Inferior parietal cortex (tissue), 1 donor: Measurements from ENCODE around the gene VAV2.
"Not testable (repeated sequence)": the region's sequence is repeated elsewhere in the genome, so short reads cannot be mapped to it uniquely, and the experiment has no call there.

Experiments
- DNase-seq: peaks from one replicate; pipeline ENCODE4 v3.0.0-alpha.2; 2016; ENCODE audit errors: extremely low spot score

Gene VAV2

DNA sequence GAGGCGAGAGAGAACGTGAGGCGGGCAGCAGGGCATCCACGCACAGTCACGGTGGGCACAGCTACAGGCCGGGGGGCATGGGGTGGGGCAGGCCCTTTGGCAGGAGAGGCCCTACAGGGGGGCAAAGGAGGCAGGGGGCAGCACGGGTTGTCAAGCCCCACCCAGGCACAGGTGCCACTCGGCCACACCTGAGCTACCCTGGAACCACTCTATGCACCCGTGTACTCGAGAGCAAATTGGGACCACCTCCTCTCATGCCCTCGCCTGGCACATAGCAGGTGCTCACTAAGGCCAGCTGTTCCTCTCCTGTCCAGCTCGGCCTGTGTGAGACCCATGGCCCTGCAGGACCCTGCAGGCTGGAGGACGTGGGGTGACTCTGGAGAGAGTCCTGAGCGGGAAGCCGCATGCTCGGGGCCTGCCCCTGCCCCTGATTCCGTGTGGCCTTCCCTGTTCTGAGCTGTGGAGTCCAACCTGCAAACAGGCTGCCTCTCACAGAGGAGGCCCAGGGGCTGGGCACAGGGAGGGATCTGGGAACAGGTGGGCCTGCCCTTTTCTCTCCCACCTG is 222.5 kb downstream of the VAV2 start:
- no peak for DNase-seq

DNA sequence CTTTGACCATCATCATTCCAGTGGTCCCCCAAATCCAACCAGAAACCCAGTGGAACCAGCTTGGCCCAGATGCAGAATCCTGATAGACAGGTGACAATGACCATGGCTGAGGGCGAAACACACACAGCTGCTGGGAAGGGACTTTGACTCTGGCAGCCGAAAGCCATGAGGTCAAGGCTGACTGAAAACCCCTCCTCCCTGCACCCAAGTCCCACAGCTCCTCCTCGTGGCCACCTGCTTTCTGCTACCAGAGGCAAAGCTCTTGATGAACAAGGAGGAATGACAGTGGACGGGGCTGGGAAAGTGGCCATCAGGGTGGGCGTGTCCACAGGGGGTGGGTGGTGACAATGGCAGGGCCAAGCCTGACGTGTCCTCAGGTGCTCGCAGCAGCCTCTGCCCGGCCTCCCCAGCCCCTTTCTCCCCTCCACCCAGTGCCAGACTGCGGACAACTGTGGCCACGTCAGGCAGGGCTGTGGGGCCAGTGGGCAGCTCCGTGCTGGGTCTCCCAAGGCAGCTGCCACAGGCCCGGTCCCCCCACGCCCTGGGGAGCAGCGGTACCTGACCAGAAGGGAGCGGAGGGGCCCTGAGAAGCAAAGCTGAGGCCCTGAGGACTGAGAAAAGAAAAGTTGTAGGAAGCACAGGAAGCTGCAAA is 223.1 kb downstream of the VAV2 start:
- DNase-seq: no peak

DNA sequence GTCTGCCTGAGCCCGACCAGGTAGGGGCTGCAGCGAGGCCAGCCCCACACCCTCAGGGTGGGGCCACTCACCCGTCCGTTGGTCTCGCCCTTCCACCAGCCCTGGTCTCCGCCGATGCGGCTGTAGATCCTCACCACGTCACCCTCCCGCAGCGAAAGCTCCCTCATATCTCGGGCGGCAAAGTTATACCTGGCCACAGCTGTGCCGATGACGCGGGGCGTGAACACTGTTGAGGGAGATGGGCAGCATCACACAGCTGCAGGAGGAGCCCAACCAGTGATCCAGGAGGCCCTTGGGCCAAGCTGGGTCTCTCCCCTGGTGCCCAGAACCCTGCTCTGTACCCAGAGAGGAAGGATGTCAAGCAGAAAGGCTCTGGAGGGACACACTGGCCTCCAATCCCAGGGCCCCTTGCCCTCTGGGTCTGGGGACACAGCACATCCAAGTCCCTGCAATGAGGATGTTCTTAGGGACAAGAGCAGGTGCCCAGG is 223.7 kb downstream of the VAV2 start:
- DNase-seq: no peak

DNA sequence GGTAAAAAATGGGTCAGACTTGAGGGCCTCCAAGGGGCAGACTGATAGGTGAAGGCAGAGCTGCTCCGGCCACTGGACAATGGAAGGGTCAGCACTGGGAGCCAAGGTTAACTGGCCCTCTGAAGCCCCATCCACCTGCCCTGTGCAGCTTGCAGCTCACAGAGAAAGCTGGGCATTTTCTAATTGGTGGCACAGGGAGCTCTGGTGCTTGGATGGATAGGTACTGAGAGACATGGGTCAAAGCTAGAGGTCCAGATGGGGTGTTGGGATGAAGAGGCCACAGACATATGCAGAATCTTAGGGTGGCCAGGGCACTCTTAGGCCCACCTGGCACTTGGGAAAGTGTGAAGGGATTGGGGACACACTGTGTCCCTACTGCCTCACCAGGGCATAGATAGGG is 224.5 kb downstream of the VAV2 start:
- DNase-seq: no peak

DNA sequence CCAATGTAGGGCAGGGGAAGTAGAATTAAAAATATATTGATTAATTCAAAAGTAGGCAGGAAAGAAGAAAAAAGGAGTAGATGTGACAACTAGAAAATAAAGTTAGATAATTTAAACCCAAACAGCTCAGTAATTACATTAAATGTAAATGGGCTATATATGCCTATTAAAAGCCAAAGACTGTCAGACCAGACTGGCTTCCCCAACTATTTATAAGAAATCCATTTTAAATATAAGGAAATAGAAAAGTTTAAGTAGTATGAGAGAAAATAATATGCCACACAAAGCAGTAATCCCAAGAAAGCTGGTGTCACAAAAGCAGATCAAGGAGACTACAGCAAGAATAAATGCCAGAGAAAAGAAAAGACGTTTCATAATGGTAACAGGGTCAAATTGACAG is 225.1 kb downstream of the VAV2 start:
- no peak for DNase-seq

DNA sequence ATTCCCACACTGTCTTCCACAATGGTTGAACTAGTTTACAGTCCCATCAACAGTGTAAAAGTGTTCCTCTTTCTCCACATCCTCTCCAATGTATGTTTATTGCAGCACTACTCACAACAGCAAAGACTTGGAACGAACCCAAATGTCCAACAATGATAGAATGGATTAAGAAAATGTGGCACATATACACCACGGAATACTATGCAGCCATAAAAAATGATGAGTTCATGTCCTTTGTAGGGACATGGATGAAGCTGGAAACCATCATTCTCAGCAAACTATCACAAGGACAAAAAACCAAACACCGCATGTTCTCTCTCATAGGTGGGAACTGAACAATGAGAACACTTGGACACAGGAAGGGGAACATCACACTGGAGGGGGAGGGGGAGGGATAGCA is 225.9 kb downstream of the VAV2 start:
- not testable (repeated sequence) for DNase-seq

DNA sequence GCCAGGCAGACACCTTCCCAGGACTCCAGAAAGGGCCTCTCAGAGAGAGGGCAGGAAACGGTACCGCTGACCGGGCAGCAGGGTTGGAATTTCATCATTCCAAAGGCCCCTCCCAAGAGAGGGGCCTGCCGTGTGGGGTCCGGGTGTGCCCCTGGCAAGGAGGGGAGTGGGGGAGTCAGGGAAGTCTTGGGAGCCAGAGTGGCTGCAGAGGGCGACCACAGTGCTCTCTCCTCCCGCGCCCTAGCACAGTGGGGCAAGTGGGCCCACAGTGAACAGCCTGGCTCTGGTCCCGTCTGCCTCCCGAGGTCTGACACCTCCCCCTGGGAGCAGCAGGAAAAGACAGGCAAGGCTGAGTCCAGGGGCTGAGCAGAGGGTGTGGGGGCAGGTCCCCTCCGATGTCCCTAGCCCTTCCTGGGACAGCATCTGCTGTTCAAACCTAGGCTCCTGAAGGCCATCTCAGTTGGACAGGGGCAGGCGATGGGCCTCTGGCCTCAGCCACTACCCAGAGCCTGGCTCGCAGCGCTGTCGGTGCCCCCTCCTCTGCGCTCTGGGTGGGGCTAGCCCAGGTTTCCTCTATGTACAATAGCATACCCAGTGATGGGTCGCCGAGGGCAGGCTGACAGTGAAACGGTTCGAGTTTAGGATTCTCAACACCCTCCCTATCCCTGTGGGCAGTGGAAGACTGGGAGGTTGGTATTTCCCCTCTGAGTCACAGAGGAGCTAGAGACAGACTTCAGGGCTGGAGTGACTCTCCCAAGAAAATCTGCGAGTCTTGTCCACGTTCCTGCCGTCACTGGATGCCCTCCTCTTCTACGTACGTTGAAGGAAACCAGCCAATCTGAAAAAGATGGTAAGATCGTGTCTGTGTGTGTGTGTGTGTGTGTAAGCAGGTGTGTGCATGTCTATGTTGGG is 228.6 kb downstream of the VAV2 start:
- DNase-seq: no peak

DNA sequence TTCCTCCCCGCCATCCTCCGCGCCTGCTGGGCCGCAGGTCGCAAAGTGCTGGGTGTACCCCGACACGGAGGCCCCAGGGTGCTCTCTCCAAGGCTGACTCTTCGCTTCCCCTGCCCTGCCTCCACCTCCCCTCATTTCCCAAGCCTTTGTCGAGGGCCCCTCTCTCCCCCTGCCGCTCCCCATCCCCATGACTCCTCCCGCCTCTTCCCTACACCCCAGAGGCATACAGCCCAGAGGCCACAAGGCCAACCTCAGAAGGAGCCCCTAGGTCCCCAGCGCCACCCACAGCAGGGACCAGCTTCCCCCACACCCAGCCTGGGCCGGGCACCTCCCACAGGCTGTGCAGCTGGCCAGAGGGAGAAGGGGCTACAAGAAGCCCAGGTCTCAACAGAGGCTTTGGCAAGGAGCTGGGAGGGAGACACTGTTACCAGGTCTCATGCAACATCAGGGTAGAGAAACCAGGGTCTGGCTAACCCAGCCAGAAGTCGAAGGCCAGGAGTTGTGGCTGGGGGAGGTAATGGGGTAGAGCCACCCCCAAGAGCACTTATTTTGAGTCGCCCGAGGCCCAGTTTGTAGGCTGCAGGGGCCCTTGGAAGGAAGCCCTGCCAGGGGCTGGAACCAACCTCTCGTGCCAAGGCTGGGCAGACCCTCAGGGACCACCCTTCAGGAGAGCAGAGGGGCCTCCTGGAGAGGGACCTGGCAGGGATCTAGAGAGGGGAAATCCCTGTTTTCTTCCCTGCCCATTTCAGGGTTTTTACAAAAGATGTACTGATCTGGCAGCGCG is 229.4 kb downstream of the VAV2 start:
- no peak for DNase-seq

DNA sequence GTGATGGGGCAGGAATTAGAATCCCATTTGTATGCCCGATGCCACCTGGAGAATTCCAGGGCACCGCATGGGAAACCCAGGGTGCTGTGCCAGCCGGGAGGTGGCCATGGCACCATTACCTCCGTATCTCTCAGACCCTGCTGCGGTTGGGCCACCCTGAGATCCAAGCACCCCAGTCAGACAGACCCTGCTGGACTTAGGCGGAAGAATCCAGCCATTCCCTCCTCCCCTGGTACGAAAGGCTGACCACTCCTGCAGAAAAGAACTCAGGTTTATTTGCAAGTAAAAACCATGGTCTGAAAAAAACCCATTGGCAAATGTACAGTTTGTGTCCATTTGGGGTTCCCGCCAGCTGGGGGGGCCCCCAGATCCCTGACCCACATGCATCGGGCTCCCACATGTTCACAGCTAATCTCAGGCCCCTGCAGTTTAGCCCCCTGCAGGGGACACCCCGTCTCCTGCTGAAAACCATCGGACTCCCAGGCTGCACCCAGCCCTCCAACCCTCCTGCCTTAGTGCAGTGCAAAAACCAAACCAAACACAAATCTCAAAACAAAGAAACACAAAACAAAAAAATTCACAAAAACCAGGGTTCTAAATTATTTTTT is 230.4 kb downstream of the VAV2 start:
- DNase-seq: no peak

DNA sequence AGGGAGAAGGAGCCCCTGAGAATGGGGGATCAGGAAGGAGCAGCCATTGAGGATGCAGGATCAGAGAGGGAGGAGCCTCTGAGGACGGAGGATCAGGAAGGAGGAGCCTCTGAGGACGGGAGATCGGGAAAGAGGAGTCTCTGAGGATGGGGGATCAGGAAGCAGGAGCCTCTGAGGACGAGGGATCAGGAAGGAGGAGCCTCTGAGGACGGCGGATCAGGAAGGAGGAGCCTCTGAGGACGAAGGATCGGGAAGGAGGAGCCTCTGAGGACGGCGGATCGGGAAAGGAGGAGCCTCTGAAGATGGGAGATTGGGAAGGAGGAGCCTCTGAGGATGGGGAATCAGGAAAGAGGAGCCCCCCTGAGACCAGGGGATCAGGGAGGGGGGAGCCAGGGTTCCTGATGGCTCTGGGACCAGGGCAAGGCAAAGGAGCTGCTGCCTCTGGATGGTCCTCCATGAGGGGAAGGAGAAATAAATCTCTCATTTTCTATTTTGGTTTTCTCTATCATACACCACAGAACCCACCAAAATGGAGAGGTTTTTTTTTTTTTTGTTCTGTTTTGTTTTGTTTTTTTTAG is 231.3 kb downstream of the VAV2 start:
- DNase-seq: no peak

DNA sequence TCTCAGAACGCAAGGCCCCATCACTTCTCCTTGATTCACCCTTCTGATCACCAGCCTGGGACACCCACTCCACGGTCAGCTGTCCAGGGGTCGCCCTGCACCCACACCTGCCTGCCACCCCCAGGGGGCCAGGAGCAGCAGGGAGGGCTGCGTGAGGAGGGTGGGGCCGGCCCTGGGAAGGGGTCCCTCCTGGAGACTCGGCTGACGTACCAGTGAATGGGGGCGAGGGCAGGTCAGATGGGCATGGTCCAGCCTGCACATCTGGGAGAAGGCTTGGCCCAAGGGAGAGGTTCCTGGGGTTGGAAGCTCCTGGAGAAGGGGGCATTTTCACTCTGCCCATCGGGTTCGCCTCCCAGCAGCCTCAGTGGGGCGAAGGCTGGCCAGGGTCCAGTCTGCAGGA is 232.2 kb downstream of the VAV2 start:
- no peak for DNase-seq

DNA sequence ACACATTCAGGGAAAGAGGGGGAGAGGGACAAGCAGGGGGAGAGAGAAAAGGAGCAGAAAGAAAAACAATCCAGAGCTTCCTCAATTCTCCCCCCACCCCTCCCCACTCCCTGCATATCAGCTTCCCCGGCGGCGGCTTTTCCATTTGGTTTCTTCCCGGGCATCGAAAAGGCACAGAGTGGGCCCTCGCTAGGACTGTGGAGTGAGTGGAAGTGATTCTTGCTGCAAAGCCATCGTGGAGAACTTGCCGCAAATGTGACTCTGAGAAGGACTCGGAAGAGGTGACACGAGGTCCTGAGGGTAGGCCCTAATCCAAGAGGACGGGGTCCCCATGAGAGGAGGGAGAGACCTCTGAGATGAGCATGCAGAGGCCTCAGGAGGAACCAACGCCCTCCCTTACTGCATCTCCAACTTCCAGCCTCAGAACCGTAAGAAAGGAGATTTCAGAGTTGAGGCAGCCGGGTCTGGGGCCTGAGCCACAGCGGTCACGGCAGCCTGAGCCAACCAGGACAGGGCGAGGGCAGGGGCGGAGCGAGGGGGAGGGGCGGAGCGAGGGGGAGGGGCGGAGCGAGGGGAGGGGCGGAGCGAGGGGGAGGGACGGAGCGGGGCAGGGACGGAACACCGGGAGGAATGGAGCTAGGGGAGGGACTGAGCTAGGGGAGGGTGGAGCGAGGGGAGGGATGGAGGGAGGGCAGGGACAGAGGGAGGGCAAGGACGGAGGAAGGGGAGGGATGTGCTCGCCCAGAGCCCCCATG is 232.8 kb downstream of the VAV2 start:
- DNase-seq: no peak

DNA sequence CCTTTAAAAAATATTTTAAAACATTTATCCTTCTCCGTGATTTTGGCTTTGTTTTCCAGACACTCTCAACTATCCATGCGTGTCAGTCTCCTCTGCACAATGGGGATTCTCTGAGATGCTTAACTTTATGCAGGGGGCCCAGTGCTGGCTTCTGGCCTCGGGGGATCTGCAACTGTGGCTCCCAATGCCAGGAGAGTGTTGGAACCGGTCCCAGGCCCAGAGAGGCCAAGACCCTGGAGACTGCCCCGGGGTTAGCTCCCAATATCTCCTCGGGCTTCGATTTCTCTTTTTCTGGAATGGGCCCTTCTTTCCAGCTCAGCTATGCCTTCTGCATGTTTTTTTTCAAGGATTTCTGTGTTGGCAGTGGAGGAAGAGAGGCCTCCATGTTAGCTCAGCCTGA is 233.9 kb downstream of the VAV2 start:
- DNase-seq: no peak

DNA sequence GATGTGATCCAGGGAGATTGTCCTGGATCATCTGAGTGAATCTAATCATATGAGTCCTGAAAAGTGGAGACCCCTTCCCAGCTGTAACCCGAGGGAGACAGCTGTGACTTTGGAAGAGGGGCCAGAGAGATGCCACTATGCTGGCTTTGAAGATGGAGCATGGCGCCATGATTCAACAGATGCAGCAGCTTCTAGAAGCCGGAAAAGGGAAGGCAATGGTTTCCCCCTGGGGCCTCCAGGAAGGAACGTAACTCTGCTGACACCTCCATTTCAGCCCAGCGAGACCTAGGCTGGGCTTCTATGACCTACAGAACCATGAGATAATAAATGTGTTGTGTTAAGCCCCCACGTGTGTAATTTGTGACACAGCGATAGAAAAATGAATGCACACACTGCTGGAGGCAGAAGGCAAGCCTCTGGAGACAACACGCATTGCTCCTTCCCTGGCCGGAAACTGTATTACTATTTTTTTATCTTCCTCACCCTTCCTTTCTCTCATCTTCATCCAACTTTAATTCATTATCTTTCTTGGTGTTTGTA is 237.4 kb downstream of the VAV2 start:
- DNase-seq: no peak

DNA sequence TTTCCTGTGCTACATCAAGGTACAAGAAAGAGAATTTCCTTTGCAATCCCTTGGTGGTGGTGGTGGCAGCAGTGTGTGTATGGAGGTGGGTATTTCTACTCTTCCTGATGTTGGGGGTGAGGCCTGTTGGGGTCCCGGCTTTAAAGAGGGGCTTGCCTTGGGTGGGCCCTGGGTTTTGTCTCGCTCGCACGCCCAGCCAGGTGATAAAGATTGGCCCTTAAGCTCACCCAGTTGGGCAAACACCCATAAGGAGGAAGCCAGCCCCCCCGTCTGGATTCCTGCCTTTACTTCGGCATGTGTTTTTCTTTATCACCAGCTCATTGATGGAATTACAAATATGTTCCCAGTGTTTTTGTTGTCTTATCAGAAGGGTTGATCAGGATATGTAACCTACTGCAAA is 237.9 kb downstream of the VAV2 start:
- DNase-seq: no peak

DNA sequence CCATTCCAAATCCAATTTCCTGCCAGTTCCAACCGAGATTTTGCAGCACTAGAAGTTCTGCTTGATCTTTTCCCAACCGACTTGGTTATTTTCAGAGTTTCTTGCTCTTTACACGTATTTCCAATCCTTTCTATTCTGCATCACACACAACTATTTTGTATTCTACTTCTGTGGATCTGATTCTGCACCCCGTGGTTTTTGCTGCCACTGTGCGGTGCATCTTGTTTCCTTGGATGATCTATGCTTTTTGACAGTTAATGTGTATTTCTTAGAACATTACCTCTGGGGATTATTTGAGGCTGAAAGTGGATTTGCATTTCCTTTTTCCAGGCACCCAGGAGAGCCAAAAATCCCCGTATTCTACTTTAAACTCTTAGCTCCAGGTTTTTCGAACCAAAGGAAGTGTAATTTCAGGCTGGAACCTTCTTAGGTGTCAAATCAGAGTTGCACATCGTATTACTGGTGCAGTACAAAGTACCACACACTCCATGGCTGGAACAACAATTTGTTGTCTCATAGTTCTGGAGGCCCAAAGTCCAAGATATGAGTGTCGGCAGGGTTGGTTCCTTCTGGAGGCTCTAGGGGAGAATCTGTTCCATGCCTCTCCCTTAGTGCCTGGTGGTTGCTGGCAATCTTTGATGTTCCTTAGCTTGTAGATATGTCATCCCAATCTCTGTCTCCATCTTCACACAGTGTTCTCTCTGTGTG is 239.2 kb downstream of the VAV2 start:
- no peak for DNase-seq

DNA sequence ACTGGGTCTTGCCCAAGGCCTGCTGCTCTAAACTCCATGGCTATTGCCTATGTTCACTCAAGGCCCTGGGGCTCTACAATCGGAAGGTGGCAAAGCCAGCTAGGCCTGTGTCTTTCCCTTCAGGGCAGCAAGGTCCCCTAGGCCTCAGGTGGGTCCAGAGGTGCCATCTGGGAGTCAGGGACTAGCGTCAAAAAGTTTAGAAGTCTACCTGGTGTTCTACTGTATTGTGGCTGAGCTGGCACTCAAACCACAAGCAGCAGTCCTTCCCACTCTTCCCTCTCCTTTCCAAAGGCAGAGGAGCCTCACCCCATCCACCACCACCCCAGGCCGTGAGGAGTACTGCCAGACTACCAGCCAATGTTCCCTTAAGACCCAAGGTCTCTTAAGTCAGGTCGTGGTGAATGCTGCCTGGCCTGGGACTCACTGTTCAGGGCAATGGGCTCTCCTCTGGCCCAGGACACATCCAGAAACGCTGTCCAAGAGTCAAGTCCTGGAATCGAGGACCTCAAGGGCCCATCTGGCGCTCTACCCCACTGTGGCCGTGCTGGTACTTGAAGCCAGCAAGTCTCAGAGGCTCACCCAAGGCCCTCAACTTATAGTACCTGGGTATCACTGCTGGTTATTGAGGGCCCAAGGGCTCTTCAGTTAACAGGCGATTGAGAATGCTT is 241.0 kb downstream of the VAV2 start:
- DNase-seq: no peak

DNA sequence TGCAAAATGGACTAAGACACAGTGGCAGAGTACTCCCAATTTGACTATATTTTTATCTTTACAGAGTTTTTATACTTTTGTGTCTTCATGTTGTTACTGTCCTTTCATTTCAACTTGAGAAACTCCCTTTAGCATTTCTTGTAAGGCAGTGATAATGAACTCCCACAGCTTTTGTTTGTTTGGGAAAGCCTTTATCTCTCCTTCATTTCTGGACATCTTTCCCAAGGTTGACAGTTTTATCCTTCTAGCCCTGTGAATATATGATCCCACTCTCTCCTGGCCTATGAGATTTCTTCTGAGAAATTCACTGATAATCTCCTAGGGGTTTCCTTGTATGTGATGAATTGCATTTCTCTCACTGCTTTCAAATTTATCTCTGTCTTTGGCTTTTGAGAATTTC is 244.8 kb downstream of the VAV2 start:
- DNase-seq: no peak

DNA sequence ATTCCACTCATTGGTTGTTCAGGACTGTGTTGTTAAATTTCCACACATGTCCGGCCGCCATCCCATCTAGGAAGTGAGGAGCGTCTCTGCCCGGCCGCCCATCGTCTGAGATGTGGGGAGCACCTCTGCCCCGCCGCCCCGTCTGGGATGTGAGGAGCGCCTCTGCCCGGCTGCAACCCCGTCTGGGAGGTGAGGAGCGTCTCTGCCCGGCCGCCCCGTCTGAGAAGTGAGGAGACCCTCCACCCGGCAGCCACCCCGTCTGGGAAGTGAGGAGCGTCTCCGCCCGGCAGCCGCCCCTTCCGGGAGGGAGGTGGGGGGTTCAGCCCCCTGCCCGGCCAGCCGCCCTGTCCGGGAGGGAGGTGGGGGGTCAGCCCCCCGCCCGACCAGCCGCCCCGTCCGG is 247.6 kb downstream of the VAV2 start:
- not testable (repeated sequence) for DNase-seq
